ENCODE data around the gene CRACR2A.

- TF ChIP-seq, protein P1, sequence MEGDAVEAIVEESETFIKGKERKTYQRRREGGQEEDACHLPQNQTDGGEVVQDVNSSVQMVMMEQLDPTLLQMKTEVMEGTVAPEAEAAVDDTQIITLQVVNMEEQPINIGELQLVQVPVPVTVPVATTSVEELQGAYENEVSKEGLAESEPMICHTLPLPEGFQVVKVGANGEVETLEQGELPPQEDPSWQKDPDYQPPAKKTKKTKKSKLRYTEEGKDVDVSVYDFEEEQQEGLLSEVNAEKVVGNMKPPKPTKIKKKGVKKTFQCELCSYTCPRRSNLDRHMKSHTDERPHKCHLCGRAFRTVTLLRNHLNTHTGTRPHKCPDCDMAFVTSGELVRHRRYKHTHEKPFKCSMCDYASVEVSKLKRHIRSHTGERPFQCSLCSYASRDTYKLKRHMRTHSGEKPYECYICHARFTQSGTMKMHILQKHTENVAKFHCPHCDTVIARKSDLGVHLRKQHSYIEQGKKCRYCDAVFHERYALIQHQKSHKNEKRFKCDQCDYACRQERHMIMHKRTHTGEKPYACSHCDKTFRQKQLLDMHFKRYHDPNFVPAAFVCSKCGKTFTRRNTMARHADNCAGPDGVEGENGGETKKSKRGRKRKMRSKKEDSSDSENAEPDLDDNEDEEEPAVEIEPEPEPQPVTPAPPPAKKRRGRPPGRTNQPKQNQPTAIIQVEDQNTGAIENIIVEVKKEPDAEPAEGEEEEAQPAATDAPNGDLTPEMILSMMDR (conservative IDR thresholded peaks at IDR 0.05; ENCODE audit: low read depth, low read length), result no peak
- TF ChIP-seq CHD1 (IDR thresholded peaks at IDR 0.05; ENCODE audit: low read depth, low read length) (no peak), ELK1 (IDR thresholded peaks at IDR 0.05; ENCODE audit: borderline replicate concordance, low read depth, low read length) (no peak)
Observed at GRCh38 chr12:3797531-3798048, 44.7 kb upstream of the CRACR2A start.

Measured in IMR-90 (cell line).